ENCODE data around the gene PDE4D.

Gene PDE4D

DNA sequence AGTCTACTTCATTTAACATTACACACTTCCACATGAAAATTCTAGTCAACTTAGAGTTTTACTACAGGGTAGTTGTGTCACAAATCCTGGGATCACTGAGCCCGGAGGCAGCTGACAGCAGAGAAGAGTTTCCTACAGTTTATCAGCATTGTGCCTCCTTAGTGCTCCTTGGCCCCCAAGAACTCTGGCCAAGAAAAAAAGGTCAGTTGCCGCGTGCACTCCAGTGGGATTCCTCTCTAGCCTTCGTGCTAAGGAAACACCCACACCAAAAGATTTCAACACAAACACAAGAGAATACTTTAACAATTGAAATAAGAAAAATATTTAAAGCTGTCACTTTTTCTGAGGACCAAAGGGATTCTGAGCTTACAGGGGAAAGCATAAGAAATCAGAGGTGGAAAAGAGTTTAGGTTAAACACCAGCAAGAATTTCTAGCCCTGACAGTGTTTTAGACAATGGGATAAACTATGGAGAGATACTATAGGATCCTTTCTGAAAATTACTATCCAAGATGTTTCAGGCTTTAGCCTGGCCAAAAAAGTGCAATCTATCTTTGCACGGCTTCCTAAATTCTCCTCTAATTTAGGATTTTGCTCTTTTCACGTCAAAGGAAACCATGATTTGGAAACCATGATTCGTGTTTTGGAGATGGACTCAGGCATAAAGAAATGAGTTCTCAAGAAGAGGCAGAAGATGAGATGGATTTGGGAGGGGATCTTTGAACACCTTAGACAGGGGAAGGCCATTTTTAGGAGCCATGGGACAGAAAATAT is 703.9 kb downstream of the PDE4D start:
- no peak for DNase-seq

GRCh38 chr5:59188419-59189225 is 704.9 kb downstream of the PDE4D start:
- peak; percentile 43 for DNase-seq

DNA sequence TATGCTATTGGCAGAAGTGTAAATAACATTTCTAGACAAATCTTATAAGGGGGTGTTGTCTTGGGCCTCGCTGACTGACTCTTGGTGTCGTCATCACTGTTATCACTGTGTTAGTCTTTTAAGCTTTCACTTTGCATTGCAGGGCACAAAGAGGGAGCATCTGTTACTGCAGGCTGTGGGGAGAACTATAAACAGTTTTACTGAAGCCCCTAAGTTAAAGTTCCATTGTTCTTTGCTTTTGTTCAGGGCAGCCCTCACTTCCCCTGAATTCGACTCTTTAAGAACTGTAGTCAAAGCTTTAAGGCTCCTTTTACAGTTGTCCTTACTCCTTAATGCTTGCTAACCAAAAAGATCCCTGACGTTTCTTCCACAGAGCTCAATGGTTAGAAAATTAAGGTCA is 705.7 kb downstream of the PDE4D start:
- no peak for DNase-seq

DNA sequence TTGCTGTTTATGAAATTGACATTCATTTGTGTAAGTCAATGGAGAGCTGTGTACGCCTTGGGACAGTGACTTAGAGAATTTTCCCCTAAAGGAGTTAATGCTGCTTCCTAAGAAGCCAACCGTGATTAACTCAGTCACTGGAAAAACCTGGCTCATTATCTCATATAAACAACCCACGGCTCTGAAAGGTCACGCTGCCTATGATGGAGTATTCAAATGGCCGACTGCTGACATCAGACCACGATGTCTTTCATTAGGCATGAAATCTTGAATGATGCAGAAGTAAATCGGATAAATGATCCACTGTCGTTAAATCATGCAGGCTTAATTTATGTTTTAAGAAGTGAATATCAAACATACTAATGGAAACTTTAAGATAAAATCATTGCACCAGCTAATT is 706.9 kb downstream of the PDE4D start:
- DNase-seq, result no peak

GRCh38 chr5:59185757-59186385 is 707.7 kb downstream of the PDE4D start:
- DNase-seq, result no peak

DNA sequence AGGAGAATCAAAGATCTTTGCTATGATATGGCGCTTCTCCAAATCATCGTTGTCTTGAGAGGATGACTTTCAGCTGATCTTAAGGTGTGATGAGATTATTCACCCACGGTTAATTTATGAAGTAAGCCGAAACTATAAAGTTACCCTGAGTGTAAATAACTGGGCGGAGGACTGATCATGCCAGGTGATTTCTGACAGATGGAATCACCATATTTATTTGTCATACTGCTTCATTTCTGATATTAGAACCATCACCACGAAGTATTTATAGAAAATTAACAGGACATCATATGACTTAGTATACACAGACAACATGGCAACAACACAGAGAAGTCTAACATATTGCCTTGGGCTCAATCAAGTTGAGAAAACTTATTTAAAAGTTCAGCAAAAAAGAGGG is 708.8 kb downstream of the PDE4D start:
- no peak for DNase-seq

GRCh38 chr5:59182760-59183159 is 710.8 kb downstream of the PDE4D start:
- no peak for DNase-seq

GRCh38 chr5:59180515-59180914 is 713.0 kb downstream of the PDE4D start:
- no peak for DNase-seq

- DNase-seq, result no peak
Measured at GRCh38 chr5:59179704-59180103, 713.8 kb downstream of the PDE4D start.

GRCh38 chr5:59178482-59178881 is 715.0 kb downstream of the PDE4D start:
- DNase-seq, result no peak

- DNase-seq, result no peak
Measured at GRCh38 chr5:59178071-59178470, 715.5 kb downstream of the PDE4D start.

DNA sequence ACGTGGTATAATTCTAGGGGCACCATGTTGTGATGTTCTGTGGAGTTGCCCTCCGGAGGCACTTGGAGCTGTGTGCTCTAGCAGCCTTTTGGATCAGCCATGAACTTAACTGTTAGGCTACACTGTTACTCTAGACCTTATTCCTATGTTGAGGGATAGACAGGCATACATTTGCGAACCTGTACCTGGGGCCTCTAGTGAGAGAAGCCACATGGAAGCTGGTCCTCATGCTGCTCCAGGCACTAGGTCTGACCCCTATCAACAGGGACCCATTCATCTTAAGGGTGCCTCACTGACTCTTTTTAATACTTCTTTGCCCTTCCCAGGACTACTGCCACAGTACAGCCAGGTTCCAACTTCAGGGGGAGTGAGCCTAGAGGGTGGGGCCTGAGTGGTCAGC is 715.9 kb downstream of the PDE4D start:
- DNase-seq, result no peak

DNA sequence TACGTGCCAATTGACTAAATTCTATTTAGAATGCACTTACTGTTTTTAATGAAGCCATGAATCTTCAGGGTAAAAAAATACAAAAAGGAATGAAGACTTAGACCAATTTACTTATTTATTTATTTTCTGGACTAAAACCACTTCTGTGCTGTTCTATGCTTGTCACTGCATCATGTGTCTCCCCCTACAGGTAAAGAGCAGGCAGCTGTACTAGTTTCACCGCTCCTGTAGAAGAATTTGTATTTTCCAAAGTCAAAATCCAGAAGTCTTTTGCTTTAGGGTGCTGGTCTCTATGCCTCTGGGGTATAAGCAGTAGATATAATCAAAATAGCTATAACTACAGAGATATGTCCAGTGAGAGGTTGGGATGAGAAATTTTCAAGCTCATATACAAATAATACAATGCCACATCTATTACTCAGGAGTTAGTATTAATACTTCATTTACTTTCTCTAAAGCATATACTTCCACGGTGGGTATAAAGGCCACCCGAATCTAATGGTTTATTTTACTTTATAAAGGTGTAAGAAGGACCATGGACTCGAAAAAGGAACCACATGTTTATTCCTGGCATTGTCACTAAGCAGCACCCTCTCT is 719.2 kb downstream of the PDE4D start:
- DNase-seq, result peak; percentile 12

GRCh38 chr5:59173578-59173977 is 719.9 kb downstream of the PDE4D start:
- no peak for DNase-seq

DNA sequence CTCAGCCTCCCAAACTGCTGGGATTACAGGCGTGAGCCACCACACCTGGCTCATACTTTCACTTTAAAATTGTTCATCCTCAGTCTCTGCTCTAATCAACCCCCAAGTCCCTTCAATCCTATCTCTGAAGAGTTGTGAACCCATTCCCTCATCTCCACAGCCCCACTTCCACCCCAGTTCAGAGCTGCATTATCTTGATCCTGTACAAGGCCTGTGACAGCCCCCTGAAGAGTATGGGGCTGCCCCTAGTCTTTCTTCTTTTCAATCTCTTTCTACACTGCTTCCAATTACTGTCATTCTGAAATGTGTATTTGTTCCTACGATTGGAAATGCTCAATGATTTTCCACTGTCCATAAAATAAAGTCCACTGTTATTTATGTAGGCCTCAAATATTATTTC is 722.4 kb downstream of the PDE4D start:
- no peak for DNase-seq

GRCh38 chr5:59169768-59170150 is 723.8 kb downstream of the PDE4D start:
- DNase-seq, result no peak

- no peak for DNase-seq
Measured at GRCh38 chr5:59169081-59169767, 724.3 kb downstream of the PDE4D start.

GRCh38 chr5:59168067-59168466 is 725.5 kb downstream of the PDE4D start:
- no peak for DNase-seq

DNA sequence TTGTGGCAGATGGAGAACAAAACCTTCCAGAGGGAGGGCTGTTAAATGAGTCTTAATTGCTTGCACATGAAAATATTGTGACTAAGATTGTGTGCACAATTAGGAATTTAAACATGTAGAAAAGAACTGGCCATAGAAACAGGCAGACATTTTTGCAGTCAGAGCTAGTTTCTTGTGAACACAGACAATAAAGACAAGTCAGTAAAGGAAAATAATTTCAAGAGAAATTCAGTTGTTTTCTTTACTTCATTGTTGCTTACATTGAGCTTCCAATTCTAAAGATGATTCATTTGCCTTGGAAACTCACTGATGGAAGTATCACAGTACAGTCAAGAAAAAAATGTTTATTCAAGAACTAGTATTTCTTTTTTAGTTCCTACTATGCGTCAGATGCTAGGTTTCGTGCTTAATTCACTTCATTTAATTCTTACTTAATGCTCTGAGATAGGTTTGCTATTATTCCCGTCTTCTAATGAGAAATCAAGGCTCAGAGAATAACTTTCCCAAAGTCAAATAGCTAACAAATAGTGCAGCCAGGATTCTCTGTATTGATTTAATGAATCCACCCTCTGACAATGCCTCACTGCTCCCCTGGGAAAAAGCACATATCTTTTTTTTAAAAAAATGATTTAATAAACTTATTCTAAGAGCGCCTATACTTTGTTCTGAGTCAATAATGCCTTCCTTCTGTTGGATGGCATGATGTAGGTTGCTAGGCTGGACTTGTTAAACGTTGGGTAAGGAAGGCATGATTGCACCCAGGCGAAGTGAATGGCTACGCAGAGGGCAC is 729.3 kb downstream of the PDE4D start:
- DNase-seq, result no peak

GRCh38 chr5:59161221-59162105 is 732.1 kb downstream of the PDE4D start:
- no peak for DNase-seq

Data from activated T-cell treated with anti-CD3 and anti-CD28 coated beads for 4 hours (primary cell).